Testis (tissue), 3 donors: Measurements from ENCODE around the gene MYO7A. TPM values are rescaled to one million over a fixed set of nuclear protein-coding genes. Genes with fewer than 3 reads are reported as not detected.
A peak's percentile ranks its signal among the peaks of the same experiment; 100 is the strongest.
"Not testable (repeated sequence)": the region's sequence is repeated elsewhere in the genome, so short reads cannot be mapped to it uniquely, and the experiment has no call there.

Source experiments
- DNase-seq: peaks from one replicate; pipeline ENCODE4 v3.0.0-alpha.2; 2019
- H3K27ac ChIP-seq, 2 donors: fragments of 200-600 bp; sonication (generic); one replicate each; pipeline ENCODE4 v1.5.1; 2019
- H3K27me3 ChIP-seq: fragments of 200-600 bp; sonication (generic); one replicate; pipeline ENCODE4 v1.5.1; 2019
- H3K36me3 ChIP-seq: fragments of 200-600 bp; sonication (generic); one replicate; pipeline ENCODE4 v1.5.1; 2017; ENCODE audit warnings: low read depth; ENCODE audit errors: missing control alignments
- H3K4me1 ChIP-seq: fragments of 200-600 bp; sonication (generic); one replicate; pipeline ENCODE4 v1.5.1; 2019
- H3K4me3 ChIP-seq, 2 donors: fragments of 200-600 bp; sonication (generic); one replicate each; pipeline ENCODE4 v1.5.1; 2017 to 2019
- H3K9me3 ChIP-seq: fragments of 200-600 bp; sonication (generic); one replicate; pipeline ENCODE4 v1.5.1; 2017
- POLR2A ChIP-seq: fragments of 450-650 bp; IDR thresholded peaks from one replicate; pipeline ENCODE4 v1.6.1; 2017; ENCODE audit warnings: antibody characterized with exemption, mild to moderate bottlenecking, moderate library complexity
- WGBS, 2 donors: methylation state at CpG; one replicate each; pipeline ENCODE4 v1.1.5; 2018; 5-methylcytosine and 5-hydroxymethylcytosine counted together
- intact Hi-C: fragments of 100-400 bp; cut with DNase I; formaldehyde crosslinking; loops from one replicate; pipeline ENCODE4 v1.15.1; 2023; ENCODE audit warnings: low total_unique reads
- polyA plus RNA-seq: library from polyadenylated mRNA; stranded (reverse); fragments of 350-450 nt; fragmentation: Illumina TruSeq; extraction: RNeasy Lipid Tissue Mini Kit (QIAGEN cat#74804); gene quantifications from one replicate; pipeline ENCODE4 v1.2.3, GENCODE V29; 2014; ENCODE audit warnings: low read depth, low replicate concordance; ENCODE audit not compliant: insufficient read depth
- total RNA-seq, 2 donors: library from RNA; depleted of rRNA; stranded (reverse); fragments of >200 nt; gene quantifications; one replicate each; pipeline ENCODE4 v1.2.3, GENCODE V29; 2016
- TF ChIP-seq, protein P1 (sequence below), 3 experiments: fragments of 450-650 bp in 2 of 3; fragments of 200-600 bp in 1 of 3; sonication (generic) in 1 of 3; IDR thresholded peaks; one replicate each; pipeline ENCODE4 v1.5.1; 2016 to 2019; ENCODE audit warnings: antibody characterized with exemption in 3 of 3, mild to moderate bottlenecking in 2 of 3, moderate library complexity in 1 of 3

MYO7A gene
- total and polyA plus RNA-seq, 3 donors from 2014 or later: 40.1 to 239 (median 161) TPM

DNA sequence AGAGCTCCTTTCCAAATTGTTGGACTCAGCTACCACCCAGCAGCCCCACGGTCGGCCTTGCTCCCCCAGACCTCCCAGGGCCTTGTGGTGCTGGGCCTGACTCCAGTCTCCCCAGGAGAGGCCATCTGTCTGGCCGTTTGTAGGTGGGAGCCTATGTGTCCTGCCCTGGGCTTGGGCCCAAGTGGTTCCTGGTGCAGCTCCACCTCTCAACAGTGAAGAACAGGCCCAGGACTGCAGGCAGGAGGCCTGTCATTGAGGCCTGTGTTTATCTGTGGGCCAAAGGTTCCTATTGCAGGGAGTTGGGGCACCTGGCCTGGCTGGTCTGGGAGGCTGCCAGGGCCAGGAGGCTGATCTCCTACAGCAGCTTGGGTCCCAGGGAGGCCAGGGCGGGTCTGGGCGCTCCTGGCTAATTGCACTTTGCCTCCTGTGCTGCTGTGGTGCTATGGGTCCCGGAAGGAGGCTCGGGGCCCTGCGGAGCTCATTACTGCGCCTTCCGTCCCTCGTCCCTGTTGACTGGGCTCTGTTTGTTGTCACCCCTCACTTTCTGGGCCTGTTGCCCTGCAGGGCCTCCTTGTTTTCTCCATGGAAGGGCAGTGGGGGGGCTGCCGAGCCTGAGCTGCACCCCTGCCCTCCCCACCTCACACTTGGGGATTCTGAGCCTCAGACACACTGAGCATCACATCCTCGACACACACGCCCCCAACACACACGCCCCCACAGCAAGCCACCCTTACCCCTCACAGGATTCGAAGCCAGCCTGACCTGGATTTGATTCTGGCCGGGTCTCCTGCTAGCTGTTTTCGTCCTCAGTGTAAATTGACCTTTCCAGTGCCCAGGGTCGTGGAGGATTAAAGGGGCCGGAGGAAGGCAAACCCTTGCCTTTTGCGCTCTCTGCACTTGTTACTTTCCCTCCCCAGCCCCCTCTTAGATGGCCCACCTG is 32.2 kb upstream of the MYO7A start:
- Histone ChIP-seq H3K4me3 (no peak overlapping the region), H3K36me3 (no peaks in the 10 kb centered on the region), H3K9me3 (no peaks in the 10 kb centered on the region), H3K27me3 (no peaks in the 10 kb centered on the region), H3K27ac (no peak overlapping the region), H3K4me1 (peaks cover 15% of the 10 kb centered on the region)
- TF ChIP-seq POLR2A: no peak
- TF ChIP-seq, protein P1, sequence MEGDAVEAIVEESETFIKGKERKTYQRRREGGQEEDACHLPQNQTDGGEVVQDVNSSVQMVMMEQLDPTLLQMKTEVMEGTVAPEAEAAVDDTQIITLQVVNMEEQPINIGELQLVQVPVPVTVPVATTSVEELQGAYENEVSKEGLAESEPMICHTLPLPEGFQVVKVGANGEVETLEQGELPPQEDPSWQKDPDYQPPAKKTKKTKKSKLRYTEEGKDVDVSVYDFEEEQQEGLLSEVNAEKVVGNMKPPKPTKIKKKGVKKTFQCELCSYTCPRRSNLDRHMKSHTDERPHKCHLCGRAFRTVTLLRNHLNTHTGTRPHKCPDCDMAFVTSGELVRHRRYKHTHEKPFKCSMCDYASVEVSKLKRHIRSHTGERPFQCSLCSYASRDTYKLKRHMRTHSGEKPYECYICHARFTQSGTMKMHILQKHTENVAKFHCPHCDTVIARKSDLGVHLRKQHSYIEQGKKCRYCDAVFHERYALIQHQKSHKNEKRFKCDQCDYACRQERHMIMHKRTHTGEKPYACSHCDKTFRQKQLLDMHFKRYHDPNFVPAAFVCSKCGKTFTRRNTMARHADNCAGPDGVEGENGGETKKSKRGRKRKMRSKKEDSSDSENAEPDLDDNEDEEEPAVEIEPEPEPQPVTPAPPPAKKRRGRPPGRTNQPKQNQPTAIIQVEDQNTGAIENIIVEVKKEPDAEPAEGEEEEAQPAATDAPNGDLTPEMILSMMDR (IDR thresholded peaks at IDR 0.05): no peak
- intact Hi-C loops: no loop called here
- no peak for DNase-seq
- 82 to 83% methylated on average over 18 to 21 of the region's 21 CpGs for WGBS, 2 donors

- intact Hi-C loops: no loop called here
- no peak overlapping the region for H3K27ac ChIP-seq
Measured at GRCh38 chr11:77096591-77097019, 31.4 kb upstream of the MYO7A start.

DNA sequence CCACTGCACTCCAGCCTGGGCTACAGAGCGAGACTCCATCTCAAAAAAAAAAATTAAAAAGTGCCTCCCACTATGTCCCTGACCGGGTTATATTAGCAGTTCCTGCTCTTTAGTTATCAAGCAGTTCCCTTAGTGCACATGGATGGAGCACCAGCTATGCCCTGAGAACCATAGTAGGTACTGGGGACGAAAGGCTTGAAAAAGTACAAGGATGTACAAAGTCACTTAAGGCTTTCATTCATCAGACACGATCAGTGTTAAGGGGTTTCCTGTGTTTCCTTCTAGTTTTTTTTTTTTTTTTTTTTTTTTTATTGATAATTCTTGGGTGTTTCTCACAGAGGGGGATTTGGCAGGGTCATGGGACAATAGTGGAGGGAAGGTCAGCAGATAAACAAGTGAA is 30.9 kb upstream of the MYO7A start:
- H3K27ac ChIP-seq, H3K4me3 ChIP-seq, H3K27me3 ChIP-seq, DNase-seq, H3K4me1 ChIP-seq, H3K9me3 ChIP-seq, H3K36me3 ChIP-seq, intact Hi-C loops: not testable (repeated sequence)
- 65 to 73% methylated on average over 4 of the region's 4 CpGs for WGBS, 2 donors

More at GRCh38 chr11:77096591-77097019, 31.4 kb upstream of the MYO7A start:
- Histone ChIP-seq H3K27me3 (no peaks in the 10 kb centered on the region), H3K4me1 (peaks cover 12% of the 10 kb centered on the region), H3K36me3 (no peaks in the 10 kb centered on the region), H3K9me3 (no peaks in the 10 kb centered on the region), H3K4me3 (no peak overlapping the region)
- TF ChIP-seq, protein P1 (IDR thresholded peaks at IDR 0.05): no peak
- TF ChIP-seq POLR2A: no peak
- WGBS, 2 donors: 93% methylated on average over 8 of the region's 8 CpGs
- no peak for DNase-seq

GRCh38 chr11:77100166-77101042 is 27.6 kb upstream of the MYO7A start:
- Histone ChIP-seq H3K27me3 (no peaks in the 10 kb centered on the region), H3K4me1 (peaks cover 12% of the 10 kb centered on the region), H3K27ac (no peak overlapping the region), H3K9me3 (no peaks in the 10 kb centered on the region), H3K4me3 (no peak overlapping the region), H3K36me3 (no peaks in the 10 kb centered on the region)
- no peak for DNase-seq
- WGBS, 2 donors: 92 to 94% methylated on average over 14 of the region's 14 CpGs
- intact Hi-C loops: no loop called here
- TF ChIP-seq, protein P1 (IDR thresholded peaks at IDR 0.05): no peak
- TF ChIP-seq POLR2A: no peak

DNA sequence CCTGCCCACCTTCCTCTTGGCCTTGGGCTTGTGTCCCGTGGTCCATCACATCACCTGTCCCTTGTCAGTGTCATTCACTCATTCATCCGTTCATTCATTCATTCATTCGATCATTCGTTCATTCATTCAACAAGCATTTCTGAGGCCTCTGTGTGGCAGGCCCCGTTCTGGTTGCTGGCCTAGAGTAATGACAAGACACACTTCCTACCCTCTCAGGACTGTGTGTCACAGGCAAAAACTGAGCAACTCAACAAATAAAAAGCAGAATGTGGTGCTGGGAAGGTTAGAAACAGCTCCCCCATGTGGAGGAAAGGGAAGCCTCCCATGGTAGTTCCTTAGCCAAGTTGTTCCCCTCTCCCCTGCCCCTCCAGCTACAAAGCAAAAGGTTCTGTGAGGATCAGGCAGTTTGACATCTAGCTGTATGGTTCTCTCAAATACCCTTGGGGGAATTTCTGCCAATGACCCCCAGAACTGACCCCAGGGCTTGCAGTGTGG is 27.0 kb upstream of the MYO7A start:
- H3K9me3 ChIP-seq: no peaks in the 10 kb centered on the region
- no peak for TF ChIP-seq POLR2A
- TF ChIP-seq, protein P1 (IDR thresholded peaks at IDR 0.05): peak in 2 of 3 experiments; percentile 17 to 30
- peaks cover 16% of the 10 kb centered on the region for H3K4me1 ChIP-seq
- no peak overlapping the region for H3K4me3 ChIP-seq
- intact Hi-C loops: no loop called here
- 87 to 91% methylated on average over 5 of the region's 5 CpGs for WGBS, 2 donors
- H3K36me3 ChIP-seq: no peaks in the 10 kb centered on the region
- no peak overlapping the region for H3K27ac ChIP-seq
- DNase-seq: no peak
- no peaks in the 10 kb centered on the region for H3K27me3 ChIP-seq
